Hippocampal formation (tissue), 2 donors: Measurements from ENCODE around the gene STXBP1.
A peak's percentile ranks its signal among the peaks of the same experiment; 100 is the strongest.

Experiments used
- DNase-seq, 2 donors: peaks; one replicate each; lab custom pipeline; 2025; lab: John Stamatoyannopoulos, UW

Gene STXBP1

GRCh38 chr9:127714951-127715469 lies 102.9 kb downstream of the STXBP1 start:
- no peak for DNase-seq

GRCh38 chr9:127715470-127716337 lies 103.6 kb downstream of the STXBP1 start, which contains the start of the genes PTRH1 and TTC16:
Gene PTRH1 (minus strand): TSS chr9:127715663. CDS start chr9:127715639, 24 bp downstream.
Gene TTC16 (plus strand): TSS chr9:127716079. CDS start chr9:127716146, 67 bp downstream.
- DNase-seq: peak; percentile 94 to 97

- no peak for DNase-seq
Observed at GRCh38 chr9:127716412-127716811, 104.3 kb downstream of the STXBP1 start.

GRCh38 chr9:127717766-127718165 lies 105.7 kb downstream of the STXBP1 start:
- no peak for DNase-seq

- no peak for DNase-seq
Observed at GRCh38 chr9:127720031-127720864, 108.2 kb downstream of the STXBP1 start.

GRCh38 chr9:127720865-127721227 lies 108.8 kb downstream of the STXBP1 start:
- DNase-seq: no peak

GRCh38 chr9:127721391-127721821 lies 109.3 kb downstream of the STXBP1 start:
- no peak for DNase-seq

GRCh38 chr9:127722055-127722745 lies 110.1 kb downstream of the STXBP1 start:
- DNase-seq: no peak

- no peak for DNase-seq
Observed at GRCh38 chr9:127723013-127723412, 110.9 kb downstream of the STXBP1 start.

GRCh38 chr9:127723444-127723843 lies 111.4 kb downstream of the STXBP1 start:
- no peak for DNase-seq

- DNase-seq: no peak
Observed at GRCh38 chr9:127724012-127724411, 111.9 kb downstream of the STXBP1 start.

GRCh38 chr9:127726871-127727270 lies 114.8 kb downstream of the STXBP1 start:
- DNase-seq: no peak

- DNase-seq: no peak
Observed at GRCh38 chr9:127728808-127729207, 116.7 kb downstream of the STXBP1 start.

- no peak for DNase-seq
Observed at GRCh38 chr9:127729522-127730256, 117.6 kb downstream of the STXBP1 start.

- DNase-seq: no peak
Observed at GRCh38 chr9:127730262-127730661, 118.2 kb downstream of the STXBP1 start.

GRCh38 chr9:127730799-127731410 lies 118.8 kb downstream of the STXBP1 start:
- no peak for DNase-seq

- no peak for DNase-seq
Observed at GRCh38 chr9:127731938-127732337, 119.9 kb downstream of the STXBP1 start.

- DNase-seq: no peak
Observed at GRCh38 chr9:127732444-127732843, 120.4 kb downstream of the STXBP1 start.

GRCh38 chr9:127733614-127734013 lies 121.5 kb downstream of the STXBP1 start:
- no peak for DNase-seq

- no peak for DNase-seq
Observed at GRCh38 chr9:127734247-127734746, 122.2 kb downstream of the STXBP1 start.
